Mucosa of descending colon (tissue), 3 donors: ENCODE data around the gene DNAJC11. TPM values are rescaled to one million over a fixed set of nuclear protein-coding genes. Genes with fewer than 3 reads are reported as not detected.
A peak's percentile ranks its signal among the peaks of the same experiment; 100 is the strongest.

Source experiments
- ATAC-seq: fragments of 200-7000 bp; cut with Tn5 transposase; one replicate; pipeline ENCODE4 v1.9.1; 2020; ENCODE audit warnings: mild to moderate bottlenecking, moderate library complexity
- DNase-seq, 3 donors: peaks; one replicate each; pipeline ENCODE4 v3.0.0-alpha.2; 2020
- H3K36me3 ChIP-seq: fragments of 200-600 bp; one replicate; pipeline ENCODE4 v1.8.0; 2021; ENCODE audit warnings: low read depth, mild to moderate bottlenecking
- H3K4me1 ChIP-seq: fragments of 200-600 bp; one replicate; pipeline ENCODE4 v1.8.0; 2021; ENCODE audit warnings: low read depth, mild to moderate bottlenecking
- H3K4me3 ChIP-seq: fragments of 200-600 bp; one replicate; pipeline ENCODE4 v1.8.0; 2021; ENCODE audit warnings: mild to moderate bottlenecking
- H3K9me3 ChIP-seq: fragments of 200-600 bp; one replicate; pipeline ENCODE4 v1.8.0; 2021; ENCODE audit warnings: mild to moderate bottlenecking
- intact Hi-C, 2 donors: fragments of 100-400 bp; cut with DNase I in 1 of 2; cut with micrococcal nuclease in 1 of 2; formaldehyde crosslinking; loops; one replicate each; pipeline versions ENCODE4 v1.11.0 to v1.11.1; 2022; cut with DNase I, micrococcal nuclease
- total RNA-seq, 3 donors: library from RNA; stranded (reverse); fragmentation: NEBNext Ultra II Directional in 2 of 3; extraction: Animal tissue kit (Norgen Biotek cat#: 25700) in 2 of 3; gene quantifications; one replicate each; pipeline versions ENCODE4 v1.2.1 to v1.2.4, GENCODE V29; 2021 to 2023
- TF ChIP-seq, protein P1 (sequence below): fragments of 200-600 bp; IDR thresholded peaks from one replicate; pipeline ENCODE4 v1.8.0; 2022; ENCODE audit warnings: antibody characterized with exemption, mild to moderate bottlenecking
- donor health status: DM: no; HTN: no; CAD: no; lungs with moderate emphysema.
- donor health status: DM: no; HTN: no; CAD: no.
- donor health status: DM: no; HTN: yes; CAD: no.

Gene DNAJC11
- total RNA-seq, 3 donors from 2014 or later, result 71.1 to 89.0 (median 78.9) TPM

DNA sequence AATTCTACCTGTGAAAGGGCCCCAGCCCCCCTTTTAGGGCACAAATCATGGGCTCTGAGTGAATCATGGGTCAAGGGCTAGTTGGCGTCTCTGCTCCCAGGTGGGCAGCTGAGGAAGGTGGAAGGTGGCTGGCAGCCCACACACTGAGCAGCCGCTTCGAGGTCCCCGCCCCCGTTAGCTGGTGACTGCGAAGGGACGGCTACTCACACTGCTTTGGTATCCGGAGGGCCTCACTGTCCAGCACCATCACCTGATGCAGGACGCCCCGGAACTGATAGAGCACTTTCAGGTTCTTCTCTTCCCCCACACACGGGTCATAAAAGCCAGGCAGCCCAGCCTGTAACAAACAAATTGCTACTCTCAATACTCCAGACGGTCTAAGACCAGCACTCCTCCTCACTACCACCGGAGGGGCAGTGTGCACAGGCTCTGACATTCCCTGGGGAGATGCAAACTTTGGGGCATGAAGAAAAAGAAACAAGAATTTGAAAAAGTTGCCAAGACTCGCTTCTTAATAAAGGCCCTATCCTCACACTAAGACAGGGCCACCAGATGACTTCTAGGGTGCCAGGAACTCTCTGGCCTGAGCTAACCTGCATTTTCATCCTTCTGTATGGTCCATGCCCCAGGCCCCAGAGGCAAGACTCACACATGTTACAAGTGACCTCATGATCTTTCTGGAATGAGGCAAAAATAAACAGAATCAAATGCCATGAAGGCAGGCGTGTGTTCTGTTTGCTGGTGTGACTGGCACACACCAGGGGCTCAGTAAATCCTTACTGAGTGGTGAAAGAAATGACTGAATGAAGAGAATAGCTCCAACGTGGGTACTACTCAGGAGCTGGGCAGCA is 65.5 kb downstream of the DNAJC11 start:
- ATAC-seq (no peak), DNase-seq (no peak)
- intact Hi-C loops, result no loop called here
- Histone ChIP-seq H3K4me3 (no peak overlapping the region), H3K4me1 (no peaks in the 10 kb centered on the region), H3K9me3 (no peaks in the 10 kb centered on the region), H3K36me3 (no peaks in the 10 kb centered on the region)
- TF ChIP-seq, protein P1, sequence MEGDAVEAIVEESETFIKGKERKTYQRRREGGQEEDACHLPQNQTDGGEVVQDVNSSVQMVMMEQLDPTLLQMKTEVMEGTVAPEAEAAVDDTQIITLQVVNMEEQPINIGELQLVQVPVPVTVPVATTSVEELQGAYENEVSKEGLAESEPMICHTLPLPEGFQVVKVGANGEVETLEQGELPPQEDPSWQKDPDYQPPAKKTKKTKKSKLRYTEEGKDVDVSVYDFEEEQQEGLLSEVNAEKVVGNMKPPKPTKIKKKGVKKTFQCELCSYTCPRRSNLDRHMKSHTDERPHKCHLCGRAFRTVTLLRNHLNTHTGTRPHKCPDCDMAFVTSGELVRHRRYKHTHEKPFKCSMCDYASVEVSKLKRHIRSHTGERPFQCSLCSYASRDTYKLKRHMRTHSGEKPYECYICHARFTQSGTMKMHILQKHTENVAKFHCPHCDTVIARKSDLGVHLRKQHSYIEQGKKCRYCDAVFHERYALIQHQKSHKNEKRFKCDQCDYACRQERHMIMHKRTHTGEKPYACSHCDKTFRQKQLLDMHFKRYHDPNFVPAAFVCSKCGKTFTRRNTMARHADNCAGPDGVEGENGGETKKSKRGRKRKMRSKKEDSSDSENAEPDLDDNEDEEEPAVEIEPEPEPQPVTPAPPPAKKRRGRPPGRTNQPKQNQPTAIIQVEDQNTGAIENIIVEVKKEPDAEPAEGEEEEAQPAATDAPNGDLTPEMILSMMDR, result no peak

DNA sequence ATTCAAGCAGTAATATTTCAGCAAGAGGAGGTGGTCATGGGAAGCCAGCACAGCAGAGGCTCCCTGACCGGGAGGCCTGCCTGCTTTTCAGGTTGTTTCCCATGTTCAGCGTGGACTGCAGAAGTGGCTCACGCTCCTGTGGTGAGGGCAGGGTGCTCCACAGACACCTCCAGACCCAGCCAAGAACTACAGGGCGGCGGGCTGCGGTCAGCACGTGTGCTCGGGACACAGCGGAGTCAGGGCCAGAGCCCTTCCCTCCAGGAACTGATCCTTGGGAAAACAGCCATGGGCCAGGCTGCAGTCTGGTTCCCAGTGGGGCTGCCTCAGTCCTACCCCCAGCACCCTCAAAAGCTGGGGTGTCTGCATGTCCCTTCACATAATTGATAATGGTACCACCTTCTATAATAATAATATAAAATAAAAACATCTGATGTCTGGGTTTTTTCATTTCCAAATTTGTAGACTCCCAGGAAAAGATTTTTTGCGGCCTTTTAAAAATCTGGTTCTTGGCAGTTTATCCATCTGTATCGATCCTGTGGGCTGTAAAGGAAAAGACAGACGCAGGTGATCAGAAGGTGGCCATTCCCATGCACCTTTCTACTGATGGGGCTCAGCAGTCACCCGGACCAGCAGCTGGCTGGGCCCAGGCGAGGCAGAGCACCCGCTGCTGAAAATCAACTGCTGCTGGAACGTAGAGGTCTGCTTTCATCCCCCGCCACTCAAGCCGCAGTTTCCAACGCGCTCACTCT is 66.3 kb downstream of the DNAJC11 start:
- intact Hi-C loops, result no loop called here
- Histone ChIP-seq H3K36me3 (no peaks in the 10 kb centered on the region), H3K4me1 (no peaks in the 10 kb centered on the region), H3K4me3 (no peak overlapping the region), H3K9me3 (no peaks in the 10 kb centered on the region)
- TF ChIP-seq, protein P1, result no peak
- DNase-seq, result no peak
- ATAC-seq, result no peak

DNA sequence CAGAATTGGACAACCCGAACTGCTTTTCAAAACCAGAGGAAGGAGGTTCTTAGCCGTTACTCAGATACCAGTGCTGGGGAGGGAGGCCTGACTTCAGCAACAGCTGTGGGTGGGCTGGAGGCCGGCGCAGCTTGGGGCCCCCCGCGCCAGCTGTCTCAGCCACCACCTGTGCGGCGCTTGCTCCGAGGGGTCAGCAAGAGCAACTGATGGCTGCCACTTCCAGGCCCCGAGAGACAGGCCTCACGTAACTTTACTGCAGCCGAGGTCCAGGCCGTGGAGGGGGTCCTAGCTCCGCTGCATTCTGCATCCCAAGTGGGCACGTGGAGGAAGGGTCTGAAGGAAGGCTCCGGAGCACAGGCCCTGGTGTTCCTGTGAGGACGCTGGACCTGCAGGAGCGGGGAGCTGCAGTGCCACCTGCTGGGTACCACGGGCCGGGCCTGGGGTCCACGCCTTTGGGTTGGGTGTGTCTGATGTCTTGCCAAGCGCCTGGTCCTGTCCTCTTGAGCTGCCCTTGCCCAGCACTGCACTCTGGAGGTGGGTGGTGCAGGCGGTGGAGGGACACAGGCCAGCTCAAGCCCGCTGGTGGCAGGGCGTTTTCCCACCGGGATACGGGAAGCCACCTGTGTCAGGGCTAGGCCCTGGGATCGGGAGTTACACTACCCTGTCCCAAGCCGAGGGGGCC is 67.1 kb downstream of the DNAJC11 start:
- intact Hi-C loops, result no loop called here
- H3K4me1 ChIP-seq, result no peaks in the 10 kb centered on the region
- no peak overlapping the region for H3K4me3 ChIP-seq
- TF ChIP-seq, protein P1, result peak; percentile 18
- ATAC-seq, result peak; percentile 87
- DNase-seq, result peak; percentile 69 to 80 (median 78)
- no peaks in the 10 kb centered on the region for H3K9me3 ChIP-seq
- H3K36me3 ChIP-seq, result no peaks in the 10 kb centered on the region

DNA sequence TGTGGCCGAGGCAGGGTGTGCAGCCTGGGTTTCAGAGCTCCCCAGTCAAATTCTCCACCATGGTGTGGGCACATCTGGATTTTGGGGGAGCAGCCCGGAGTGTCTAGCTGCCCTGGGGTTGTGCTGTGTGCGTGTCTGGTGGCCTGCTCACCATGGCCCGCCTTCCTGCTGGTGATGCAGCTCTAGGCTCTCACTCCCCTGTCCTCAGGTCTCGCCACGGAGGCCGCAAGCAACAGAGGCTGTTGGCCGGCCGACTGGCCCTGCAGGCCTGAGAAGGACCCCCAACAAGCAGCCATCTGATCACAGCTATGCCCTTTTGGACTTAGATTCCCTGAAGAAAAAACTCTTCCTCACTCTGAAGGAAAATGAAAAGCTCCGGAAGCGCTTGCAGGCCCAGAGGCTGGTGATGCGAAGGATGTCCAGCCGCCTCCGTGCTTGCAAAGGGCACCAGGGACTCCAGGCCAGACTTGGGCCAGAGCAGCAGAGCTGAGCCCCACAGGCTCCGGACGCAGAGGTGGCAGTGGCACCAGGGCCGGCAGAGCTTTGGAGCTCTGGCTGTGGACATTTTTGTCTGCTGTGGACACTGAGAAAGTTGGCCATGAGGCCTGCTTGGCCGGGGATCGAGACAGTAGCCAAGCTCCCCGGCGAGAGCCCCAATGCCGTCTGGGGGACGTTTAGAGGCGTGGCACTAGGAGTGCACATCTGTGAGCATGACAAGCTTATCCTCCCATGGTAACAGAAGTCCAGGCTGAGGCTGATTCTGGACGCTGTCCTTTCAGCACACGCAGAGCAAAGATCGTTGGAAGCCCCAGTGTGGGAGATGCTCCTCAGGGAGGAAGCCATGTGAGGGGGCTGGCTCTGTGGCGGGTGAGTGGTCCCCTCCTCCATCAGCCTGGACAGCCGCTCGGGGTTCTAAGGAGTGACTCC is 68.8 kb downstream of the DNAJC11 start:
- intact Hi-C loops, result no loop called here
- Histone ChIP-seq H3K4me1 (no peaks in the 10 kb centered on the region), H3K9me3 (no peaks in the 10 kb centered on the region), H3K36me3 (no peaks in the 10 kb centered on the region), H3K4me3 (no peak overlapping the region)
- no peak for DNase-seq
- TF ChIP-seq, protein P1, result no peak
- no peak for ATAC-seq

DNA sequence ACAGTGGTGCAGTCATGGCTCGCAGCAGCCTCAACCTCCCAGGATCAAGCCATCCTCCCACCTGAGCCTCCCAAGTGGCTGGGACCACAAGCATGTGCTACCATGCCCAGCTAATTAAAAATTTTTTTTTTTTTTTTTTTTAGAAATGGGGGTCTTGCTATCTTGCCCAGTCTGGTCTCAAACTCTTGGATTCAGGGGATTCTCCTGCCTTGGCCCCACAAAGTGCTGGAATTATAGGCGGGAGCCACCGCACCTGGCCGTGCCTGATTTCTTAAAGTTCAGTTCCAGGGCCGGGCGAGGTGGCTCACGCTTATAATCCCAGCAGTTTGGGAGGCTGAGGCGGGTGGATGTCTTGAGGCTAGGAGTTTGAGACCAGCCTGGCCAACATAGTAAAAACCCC is 70.6 kb downstream of the DNAJC11 start:
- H3K4me1 ChIP-seq, result peaks cover 4% of the 10 kb centered on the region
- ATAC-seq (no peak), DNase-seq (no peak)
- no peaks in the 10 kb centered on the region for H3K9me3 ChIP-seq
- TF ChIP-seq, protein P1, result no peak
- intact Hi-C loops, result no loop called here
- no peak overlapping the region for H3K4me3 ChIP-seq
- H3K36me3 ChIP-seq, result no peaks in the 10 kb centered on the region
